Stimulated activated effector memory CD8-positive, alpha-beta T cell treated with anti-CD3 and anti-CD28 coated beads, Interleukin-12 subunit alpha, Interleukin-12 subunit beta, amount 100 ng/mL, for 72 hours (primary cell): Measurements from ENCODE around the gene TMX3.

Experiments used
- ATAC-seq: fragments of 150-1000 bp; cut with Tn5 transposase; 2 replicates; pipeline ENCODE4 v1.10.0; 2021
- DNase-seq, 2 donors: peaks; one replicate each; pipeline ENCODE4 v3.0.0; 2021 to 2022; ENCODE audit warnings: low spot score in 2 of 2
- H3K27ac Mint-ChIP-seq: one replicate; pipeline ENCODE4 v1.8.0; 2022; ENCODE audit warnings: mild to moderate bottlenecking, mixed read lengths
- H3K36me3 Mint-ChIP-seq: one replicate; pipeline ENCODE4 v1.8.0; 2022; ENCODE audit warnings: mild to moderate bottlenecking, mixed read lengths
- H3K4me1 Mint-ChIP-seq: one replicate; pipeline ENCODE4 v1.8.0; 2022; ENCODE audit warnings: mixed read lengths
- H3K4me3 Mint-ChIP-seq: one replicate; pipeline ENCODE4 v1.8.0; 2022; ENCODE audit warnings: mild to moderate bottlenecking, mixed read lengths
- H3K9me3 Mint-ChIP-seq: one replicate; pipeline ENCODE4 v1.8.0; 2022; ENCODE audit warnings: mixed read lengths

Gene TMX3

DNA sequence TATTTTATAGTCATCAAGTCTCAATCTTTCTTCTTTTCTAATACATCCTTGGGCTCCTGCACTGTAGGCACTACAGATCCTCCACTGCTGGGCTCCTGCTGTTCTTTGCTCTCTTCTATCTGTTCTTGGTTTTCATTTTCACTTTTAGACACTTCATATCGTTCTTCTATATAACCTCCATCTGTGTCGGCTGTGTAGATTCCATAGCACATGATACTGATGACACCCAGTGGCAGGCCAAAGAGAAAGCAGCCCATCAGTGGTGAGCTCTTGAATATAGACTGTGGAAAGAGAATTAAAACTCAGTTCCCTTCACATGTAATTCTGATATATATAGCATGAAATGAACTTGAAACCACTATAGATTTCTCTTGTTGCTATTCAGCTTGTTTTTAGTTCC is 38.0 kb downstream of the TMX3 start:
- Mint-ChIP-seq H3K4me1 (no peaks in the 10 kb centered on the region), H3K27ac (peak overlapping the region; percentile 1), H3K9me3 (no peaks in the 10 kb centered on the region), H3K36me3 (peaks cover 83% of the 10 kb centered on the region), H3K4me3 (no peak overlapping the region)
- DNase-seq (no peak), ATAC-seq (peak; percentile 62)

DNA sequence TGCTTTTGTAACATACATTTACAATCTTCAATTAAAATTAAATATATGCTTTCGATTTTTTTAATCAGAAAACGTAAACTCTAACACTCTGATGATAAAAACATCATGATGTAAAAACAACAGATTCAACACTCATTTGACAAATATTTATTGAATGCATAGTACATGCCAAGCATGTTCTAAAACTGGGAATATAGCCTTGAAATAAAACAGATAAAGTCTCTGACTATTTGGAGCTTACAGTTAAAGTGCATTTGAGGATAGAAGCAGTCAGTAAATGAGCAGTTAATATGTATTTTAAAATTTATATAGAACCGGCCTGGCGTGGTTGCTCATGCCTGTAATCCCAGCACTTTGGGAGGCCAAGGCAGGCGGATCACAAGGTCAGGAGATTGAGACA is 47.8 kb downstream of the TMX3 start:
- no peak for ATAC-seq
- Mint-ChIP-seq H3K9me3 (no peaks in the 10 kb centered on the region), H3K36me3 (peaks cover 4% of the 10 kb centered on the region), H3K4me3 (no peak overlapping the region), H3K4me1 (no peaks in the 10 kb centered on the region), H3K27ac (no peak overlapping the region)
- no peak for DNase-seq

- ATAC-seq: no peak
- H3K27ac Mint-ChIP-seq: no peak overlapping the region
Observed at GRCh38 chr18:68666381-68666780, 48.5 kb downstream of the TMX3 start.

DNA sequence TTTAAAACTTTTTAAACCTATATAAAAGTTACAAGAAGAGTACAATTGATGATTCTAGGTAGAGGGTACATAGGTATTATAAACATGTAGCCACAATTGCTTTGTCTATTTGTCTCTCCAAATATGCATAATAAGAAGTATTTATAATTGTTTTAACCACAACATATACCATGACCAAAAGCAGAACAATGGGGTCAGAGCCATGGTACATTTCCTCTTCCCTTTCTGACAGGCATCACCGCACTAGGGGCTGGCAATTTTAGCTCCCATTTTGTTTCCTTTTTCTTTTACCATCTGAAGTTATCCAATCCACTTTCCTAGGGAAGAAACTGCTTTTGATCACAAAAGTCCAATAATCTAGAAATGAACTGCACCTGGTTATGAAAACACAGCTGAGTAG is 49.3 kb downstream of the TMX3 start:
- no peak for DNase-seq
- H3K27ac Mint-ChIP-seq: no peak overlapping the region
- H3K9me3 Mint-ChIP-seq: no peaks in the 10 kb centered on the region
- no peaks in the 10 kb centered on the region for H3K4me1 Mint-ChIP-seq
- no peak for ATAC-seq
- H3K4me3 Mint-ChIP-seq: no peak overlapping the region
- no peaks in the 10 kb centered on the region for H3K36me3 Mint-ChIP-seq

More at GRCh38 chr18:68666381-68666780, 48.5 kb downstream of the TMX3 start:
- Mint-ChIP-seq H3K36me3 (no peaks in the 10 kb centered on the region), H3K9me3 (no peaks in the 10 kb centered on the region), H3K4me3 (no peak overlapping the region), H3K4me1 (no peaks in the 10 kb centered on the region)
- DNase-seq: no peak

GRCh38 chr18:68662754-68663153 is 52.2 kb downstream of the TMX3 start:
- DNase-seq (no peak), ATAC-seq (peak; percentile 19)
- H3K4me1 Mint-ChIP-seq: no peaks in the 10 kb centered on the region

GRCh38 chr18:68660354-68661183 is 54.3 kb downstream of the TMX3 start:
- Mint-ChIP-seq H3K36me3 (no peaks in the 10 kb centered on the region), H3K4me3 (no peak overlapping the region), H3K27ac (no peak overlapping the region), H3K9me3 (no peaks in the 10 kb centered on the region), H3K4me1 (no peaks in the 10 kb centered on the region)
- DNase-seq: no peak
- ATAC-seq: no peak

More at GRCh38 chr18:68662754-68663153, 52.2 kb downstream of the TMX3 start:
- no peak overlapping the region for H3K4me3 Mint-ChIP-seq
- no peak overlapping the region for H3K27ac Mint-ChIP-seq
- no peaks in the 10 kb centered on the region for H3K9me3 Mint-ChIP-seq
- no peaks in the 10 kb centered on the region for H3K36me3 Mint-ChIP-seq

DNA sequence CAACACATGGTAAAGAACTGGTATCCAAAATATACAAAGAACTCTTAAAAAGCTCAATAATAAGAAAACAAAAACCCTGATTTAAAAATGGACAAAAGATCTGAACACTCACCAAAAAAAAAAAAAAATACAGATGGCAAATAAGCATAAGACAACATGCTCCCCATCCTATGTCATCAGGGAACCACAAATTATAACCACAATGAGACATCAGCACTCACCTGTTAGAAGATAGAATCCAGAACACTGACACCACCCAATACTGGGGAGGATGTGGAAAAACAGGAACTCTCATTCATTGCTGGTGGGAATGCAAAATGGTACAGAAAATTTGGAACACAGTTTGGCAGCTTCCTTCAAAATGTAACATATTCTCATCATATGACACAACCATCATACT is 66.7 kb downstream of the TMX3 start:
- no peaks in the 10 kb centered on the region for H3K36me3 Mint-ChIP-seq

DNA sequence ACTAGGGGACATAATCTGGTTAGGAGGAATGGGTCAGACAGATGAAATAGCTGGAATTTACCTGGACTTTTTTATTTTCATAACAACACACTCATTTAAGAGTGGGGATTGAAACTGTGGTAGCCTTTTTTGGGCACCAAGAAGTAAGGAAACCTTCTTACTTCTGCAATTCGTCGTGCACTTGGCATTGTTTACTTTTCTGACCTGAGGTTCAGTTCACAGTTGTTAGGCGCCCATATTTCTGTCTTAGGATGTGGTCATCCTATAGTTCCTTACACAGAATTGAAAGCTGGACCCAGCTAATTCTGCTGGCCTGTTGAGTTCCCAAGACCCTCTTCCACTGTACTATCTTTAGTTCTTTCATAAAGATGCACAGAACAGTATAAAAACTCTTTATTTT is 72.9 kb downstream of the TMX3 start:
- no peak for ATAC-seq
- no peaks in the 10 kb centered on the region for H3K9me3 Mint-ChIP-seq
- H3K4me1 Mint-ChIP-seq: no peaks in the 10 kb centered on the region
- H3K27ac Mint-ChIP-seq: no peak overlapping the region
- DNase-seq: no peak
- no peaks in the 10 kb centered on the region for H3K36me3 Mint-ChIP-seq
- no peak overlapping the region for H3K4me3 Mint-ChIP-seq

More for the DNA sequence above, 66.7 kb downstream of the TMX3 start:
- no peak for ATAC-seq
- Mint-ChIP-seq H3K4me1 (no peaks in the 10 kb centered on the region), H3K9me3 (no peaks in the 10 kb centered on the region), H3K4me3 (no peak overlapping the region), H3K27ac (no peak overlapping the region)
- no peak for DNase-seq

DNA sequence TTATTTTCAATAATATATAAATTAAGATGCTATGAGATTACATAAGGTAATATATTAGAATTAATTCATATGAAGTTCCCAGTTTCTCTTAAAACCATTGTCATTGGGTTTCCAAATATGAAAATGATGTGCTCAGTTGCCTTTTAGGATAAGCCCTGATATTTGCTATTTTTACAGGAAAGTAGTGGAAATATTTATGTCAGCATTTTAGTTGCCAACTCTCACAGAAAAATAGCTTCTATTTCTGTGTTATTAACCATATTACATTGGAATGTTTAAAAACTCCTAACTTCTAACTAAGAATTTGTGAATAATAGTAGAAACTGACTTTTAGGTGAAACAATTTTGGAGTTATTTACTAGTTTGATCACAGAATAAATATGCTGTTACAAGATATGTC is 74.0 kb downstream of the TMX3 start:
- ATAC-seq: no peak
- no peaks in the 10 kb centered on the region for H3K36me3 Mint-ChIP-seq
- no peak for DNase-seq
- no peaks in the 10 kb centered on the region for H3K9me3 Mint-ChIP-seq
- H3K4me3 Mint-ChIP-seq: no peak overlapping the region
- no peaks in the 10 kb centered on the region for H3K4me1 Mint-ChIP-seq
- no peak overlapping the region for H3K27ac Mint-ChIP-seq

DNA sequence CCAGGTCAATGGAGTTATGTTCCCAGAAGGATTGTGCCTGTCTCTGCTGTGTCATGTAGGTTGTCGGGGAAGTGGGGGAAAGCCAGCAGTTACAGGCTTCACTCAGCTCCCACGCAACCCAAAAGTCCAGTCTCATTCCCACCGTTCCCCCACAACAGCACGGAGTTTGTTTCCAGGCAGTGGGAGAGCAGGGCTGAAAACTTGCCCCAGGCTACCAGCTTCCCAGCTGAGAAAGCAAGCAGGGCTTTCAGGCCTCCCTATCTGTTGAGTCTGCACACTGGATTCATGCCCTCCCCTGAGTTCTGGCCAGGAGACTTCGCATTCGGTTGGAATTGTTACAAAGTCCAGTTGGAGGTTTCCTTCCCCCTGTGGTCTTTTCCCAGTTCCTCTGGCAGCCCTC is 76.3 kb downstream of the TMX3 start:
- ATAC-seq: no peak
- H3K27ac Mint-ChIP-seq: no peak overlapping the region
- DNase-seq: no peak
- H3K4me1 Mint-ChIP-seq: no peaks in the 10 kb centered on the region
- H3K36me3 Mint-ChIP-seq: no peaks in the 10 kb centered on the region
- no peaks in the 10 kb centered on the region for H3K9me3 Mint-ChIP-seq
- H3K4me3 Mint-ChIP-seq: no peak overlapping the region

- Mint-ChIP-seq H3K4me1 (no peaks in the 10 kb centered on the region), H3K27ac (no peak overlapping the region), H3K9me3 (no peaks in the 10 kb centered on the region), H3K36me3 (no peaks in the 10 kb centered on the region), H3K4me3 (no peak overlapping the region)
- DNase-seq: no peak
- ATAC-seq: no peak
Observed at GRCh38 chr18:68627812-68628211, 87.1 kb downstream of the TMX3 start.
